ENCODE results near the gene EHHADH. TPM values are rescaled to one million over a fixed set of nuclear protein-coding genes. Genes with fewer than 3 reads are reported as not detected.

EHHADH gene
- total RNA-seq, 2 donors from 2014 or later = 4.0 to 17.9 TPM

GRCh38 chr3:185276415-185276814, 22.6 kb upstream of the EHHADH start:
- no peak for DNase-seq (ENCODE audit: low spot score)
- H3K27me3 ChIP-seq (replicated peaks; ENCODE audit: insufficient read depth) = no peaks in the 10 kb centered on the region
- H3K9me3 ChIP-seq = no peaks in the 10 kb centered on the region
- no peaks in the 10 kb centered on the region for H3K36me3 ChIP-seq
- no peaks in the 10 kb centered on the region for H3K4me1 ChIP-seq (replicated peaks)
- H3K27ac ChIP-seq = no peak overlapping the region
- intact Hi-C loops (cut with DNase I) = no loop called here
- no peak overlapping the region for H3K4me3 ChIP-seq
- WGBS = 85% methylated on average over 4 of the region's 4 CpGs
- TF ChIP-seq, protein P1, sequence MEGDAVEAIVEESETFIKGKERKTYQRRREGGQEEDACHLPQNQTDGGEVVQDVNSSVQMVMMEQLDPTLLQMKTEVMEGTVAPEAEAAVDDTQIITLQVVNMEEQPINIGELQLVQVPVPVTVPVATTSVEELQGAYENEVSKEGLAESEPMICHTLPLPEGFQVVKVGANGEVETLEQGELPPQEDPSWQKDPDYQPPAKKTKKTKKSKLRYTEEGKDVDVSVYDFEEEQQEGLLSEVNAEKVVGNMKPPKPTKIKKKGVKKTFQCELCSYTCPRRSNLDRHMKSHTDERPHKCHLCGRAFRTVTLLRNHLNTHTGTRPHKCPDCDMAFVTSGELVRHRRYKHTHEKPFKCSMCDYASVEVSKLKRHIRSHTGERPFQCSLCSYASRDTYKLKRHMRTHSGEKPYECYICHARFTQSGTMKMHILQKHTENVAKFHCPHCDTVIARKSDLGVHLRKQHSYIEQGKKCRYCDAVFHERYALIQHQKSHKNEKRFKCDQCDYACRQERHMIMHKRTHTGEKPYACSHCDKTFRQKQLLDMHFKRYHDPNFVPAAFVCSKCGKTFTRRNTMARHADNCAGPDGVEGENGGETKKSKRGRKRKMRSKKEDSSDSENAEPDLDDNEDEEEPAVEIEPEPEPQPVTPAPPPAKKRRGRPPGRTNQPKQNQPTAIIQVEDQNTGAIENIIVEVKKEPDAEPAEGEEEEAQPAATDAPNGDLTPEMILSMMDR (IDR thresholded peaks at IDR 0.05) = no peak
- TF ChIP-seq POLR2A (IDR thresholded peaks at IDR 0.05) (no peak), POLR2AphosphoS5 (IDR thresholded peaks at IDR 0.05) (no peak)

DNA sequence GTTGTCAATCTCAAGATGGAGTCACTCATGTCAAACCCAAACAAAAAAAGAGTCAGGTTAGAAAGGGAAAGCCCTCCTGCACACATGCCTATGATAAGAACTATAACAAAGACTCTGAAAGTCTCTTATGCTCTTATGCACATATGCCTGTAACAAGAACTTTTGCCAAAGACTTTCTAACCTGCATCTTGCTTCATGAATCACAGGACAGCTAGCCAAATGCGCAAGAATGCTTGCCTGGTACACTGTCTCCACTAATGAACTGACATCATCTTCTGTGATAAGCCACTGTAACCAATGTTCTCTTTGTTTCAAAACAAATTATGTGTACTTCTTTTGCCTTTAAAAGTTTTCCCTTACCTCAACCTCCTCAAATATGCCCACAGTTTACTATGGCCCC, 18.2 kb upstream of the EHHADH start:
- TF ChIP-seq POLR2AphosphoS5 (IDR thresholded peaks at IDR 0.05) = no peak
- no peak for TF ChIP-seq POLR2A (IDR thresholded peaks at IDR 0.05)
- TF ChIP-seq, protein P1 (IDR thresholded peaks at IDR 0.05) = no peak
- Histone ChIP-seq H3K9me3 (no peaks in the 10 kb centered on the region), H3K27me3 (replicated peaks; ENCODE audit: insufficient read depth) (no peaks in the 10 kb centered on the region), H3K36me3 (no peaks in the 10 kb centered on the region), H3K27ac (no peak overlapping the region), H3K4me3 (no peak overlapping the region), H3K4me1 (replicated peaks) (no peaks in the 10 kb centered on the region)
- WGBS = 100% methylated on average over 1 of the region's 1 CpG
- no peak for DNase-seq (ENCODE audit: low spot score)
- intact Hi-C loops (cut with DNase I) = no loop called here

DNA sequence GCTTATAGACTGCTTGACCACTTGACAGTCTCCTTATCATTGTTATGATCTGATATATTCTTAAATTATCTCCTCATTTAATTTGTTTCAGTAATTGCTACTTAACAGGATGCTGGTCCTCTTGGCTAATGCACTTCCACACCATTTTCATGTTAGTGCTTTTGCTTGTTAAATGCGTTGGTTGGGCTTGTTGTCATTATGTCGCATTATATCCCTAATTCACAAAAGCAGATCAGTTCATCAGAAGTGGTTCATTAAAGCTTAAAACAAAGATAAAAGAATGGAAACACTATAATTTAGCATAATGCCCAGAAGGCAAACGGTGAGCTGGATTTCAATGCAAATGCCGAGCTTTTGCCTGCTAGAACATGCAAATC, 17.1 kb upstream of the EHHADH start:
- intact Hi-C loops (cut with DNase I) = no loop called here
- Histone ChIP-seq H3K27ac (no peak overlapping the region), H3K36me3 (no peaks in the 10 kb centered on the region), H3K9me3 (no peaks in the 10 kb centered on the region), H3K4me1 (replicated peaks) (no peaks in the 10 kb centered on the region), H3K27me3 (replicated peaks; ENCODE audit: insufficient read depth) (no peaks in the 10 kb centered on the region), H3K4me3 (no peak overlapping the region)
- no peak for DNase-seq (ENCODE audit: low spot score)
- 41% methylated on average over 4 of the region's 4 CpGs for WGBS
- TF ChIP-seq, protein P1 (IDR thresholded peaks at IDR 0.05) = no peak
- TF ChIP-seq POLR2AphosphoS5 (IDR thresholded peaks at IDR 0.05) (no peak), POLR2A (IDR thresholded peaks at IDR 0.05) (no peak)

GRCh38 chr3:185270262-185270955, 16.6 kb upstream of the EHHADH start:
- DNase-seq (ENCODE audit: low spot score) = no peak
- Histone ChIP-seq H3K4me1 (replicated peaks) (no peaks in the 10 kb centered on the region), H3K27me3 (replicated peaks; ENCODE audit: insufficient read depth) (no peaks in the 10 kb centered on the region), H3K27ac (no peak overlapping the region), H3K4me3 (no peak overlapping the region), H3K9me3 (no peaks in the 10 kb centered on the region), H3K36me3 (no peaks in the 10 kb centered on the region)
- intact Hi-C loops (cut with DNase I) = no loop called here
- no peak for TF ChIP-seq POLR2AphosphoS5 (IDR thresholded peaks at IDR 0.05)
- TF ChIP-seq, protein P1 (IDR thresholded peaks at IDR 0.05) = peak in 2 of 4 experiments; percentile 9 to 18
- WGBS = 59% methylated on average over 4 of the region's 4 CpGs
